ENCODE data around the gene GPR157.

- no peak for TF ChIP-seq CTCF (IDR thresholded peaks at IDR 0.05; ENCODE audit: insufficient read depth, low read depth, low read length)
- TF ChIP-seq EZH2 (IDR thresholded peaks at IDR 0.05; ENCODE audit: insufficient read depth, low read length) = no peak
Observed at GRCh38 chr1:9128520-9129265, at the start of gene GPR157.
